Measurements from ENCODE around the gene FBLN2.
"Not testable (repeated sequence)": the region's sequence is repeated elsewhere in the genome, so short reads cannot be mapped to it uniquely, and the experiment has no call there.

The FBLN2 gene

DNA sequence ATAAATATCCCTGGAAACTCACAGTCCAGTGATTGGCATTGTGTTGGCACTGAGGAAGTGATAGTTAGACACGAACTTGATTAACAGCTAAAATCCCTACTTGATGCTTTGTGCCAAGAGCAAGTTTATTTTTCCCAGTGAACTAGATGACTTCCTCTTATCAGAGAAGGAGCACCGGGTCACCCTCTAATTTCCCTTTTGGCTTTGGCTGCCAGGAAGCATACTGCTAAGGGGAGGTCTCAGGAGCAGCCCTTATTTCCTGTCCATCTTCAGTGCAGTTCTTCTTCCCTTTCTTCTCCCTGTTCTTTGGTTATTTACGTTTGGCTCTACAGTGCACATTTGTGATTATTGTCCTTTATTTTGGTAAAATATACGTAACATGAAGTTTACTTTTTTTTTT is 13.0 kb downstream of the FBLN2 start:
- H3K4me1 ChIP-seq (ENCODE audit: low read depth, poor library complexity, severe bottlenecking): peaks cover 5% of the 10 kb centered on the region
- H2AFZ ChIP-seq (ENCODE audit: low read depth): no peak overlapping the region
- H3K4me2 ChIP-seq: no peak overlapping the region
- no peaks in the 10 kb centered on the region for H4K20me1 ChIP-seq (ENCODE audit: insufficient read depth)
- H3K79me2 ChIP-seq (ENCODE audit: insufficient read depth, low read depth): no peaks in the 10 kb centered on the region
- H3K9ac ChIP-seq: no peak overlapping the region
- H3K27me3 ChIP-seq (ENCODE audit: insufficient read depth, low read depth): 0 out of 2 replicates have a peak, but pooled peaks cover 2% of the 10 kb centered on the region
- no peak overlapping the region for H3K27ac ChIP-seq
- H3K36me3 ChIP-seq (ENCODE audit: insufficient read depth): no peaks in the 10 kb centered on the region
- TF ChIP-seq, protein P1, sequence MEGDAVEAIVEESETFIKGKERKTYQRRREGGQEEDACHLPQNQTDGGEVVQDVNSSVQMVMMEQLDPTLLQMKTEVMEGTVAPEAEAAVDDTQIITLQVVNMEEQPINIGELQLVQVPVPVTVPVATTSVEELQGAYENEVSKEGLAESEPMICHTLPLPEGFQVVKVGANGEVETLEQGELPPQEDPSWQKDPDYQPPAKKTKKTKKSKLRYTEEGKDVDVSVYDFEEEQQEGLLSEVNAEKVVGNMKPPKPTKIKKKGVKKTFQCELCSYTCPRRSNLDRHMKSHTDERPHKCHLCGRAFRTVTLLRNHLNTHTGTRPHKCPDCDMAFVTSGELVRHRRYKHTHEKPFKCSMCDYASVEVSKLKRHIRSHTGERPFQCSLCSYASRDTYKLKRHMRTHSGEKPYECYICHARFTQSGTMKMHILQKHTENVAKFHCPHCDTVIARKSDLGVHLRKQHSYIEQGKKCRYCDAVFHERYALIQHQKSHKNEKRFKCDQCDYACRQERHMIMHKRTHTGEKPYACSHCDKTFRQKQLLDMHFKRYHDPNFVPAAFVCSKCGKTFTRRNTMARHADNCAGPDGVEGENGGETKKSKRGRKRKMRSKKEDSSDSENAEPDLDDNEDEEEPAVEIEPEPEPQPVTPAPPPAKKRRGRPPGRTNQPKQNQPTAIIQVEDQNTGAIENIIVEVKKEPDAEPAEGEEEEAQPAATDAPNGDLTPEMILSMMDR (conservative IDR thresholded peaks at IDR 0.05; ENCODE audit: low read depth, low read length): no peak
- H3K4me3 ChIP-seq (IDR thresholded peaks at IDR 0.05; ENCODE audit: insufficient read depth, low read depth, low read length): no peak overlapping the region

DNA sequence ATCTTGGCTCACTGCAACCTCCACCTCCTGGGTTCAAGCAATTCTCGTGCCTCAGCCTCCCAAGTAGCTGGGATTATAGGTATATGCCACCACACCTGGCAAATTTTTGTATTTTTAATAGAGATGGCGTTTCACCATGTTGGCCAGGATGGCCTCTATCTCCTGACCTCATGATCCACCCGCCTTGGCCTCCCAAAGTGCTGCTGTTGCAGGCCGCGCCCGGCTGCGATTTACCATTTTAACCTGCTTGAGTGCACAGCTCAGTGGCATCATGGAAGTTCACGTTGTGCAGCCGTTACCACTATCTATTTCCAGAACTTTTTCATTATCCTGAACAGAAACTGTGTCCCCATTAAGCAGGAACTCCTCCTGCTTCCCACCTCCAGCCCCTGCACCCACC is 13.5 kb downstream of the FBLN2 start:
- H3K4me3 ChIP-seq (IDR thresholded peaks at IDR 0.05; ENCODE audit: insufficient read depth, low read depth, low read length); H3K36me3 ChIP-seq (ENCODE audit: insufficient read depth); H3K27me3 ChIP-seq (ENCODE audit: insufficient read depth, low read depth); H3K4me2 ChIP-seq; H3K9ac ChIP-seq; H3K27ac ChIP-seq; H3K79me2 ChIP-seq (ENCODE audit: insufficient read depth, low read depth); H2AFZ ChIP-seq (ENCODE audit: low read depth); H4K20me1 ChIP-seq (ENCODE audit: insufficient read depth); H3K4me1 ChIP-seq (ENCODE audit: low read depth, poor library complexity, severe bottlenecking): not testable (repeated sequence)

DNA sequence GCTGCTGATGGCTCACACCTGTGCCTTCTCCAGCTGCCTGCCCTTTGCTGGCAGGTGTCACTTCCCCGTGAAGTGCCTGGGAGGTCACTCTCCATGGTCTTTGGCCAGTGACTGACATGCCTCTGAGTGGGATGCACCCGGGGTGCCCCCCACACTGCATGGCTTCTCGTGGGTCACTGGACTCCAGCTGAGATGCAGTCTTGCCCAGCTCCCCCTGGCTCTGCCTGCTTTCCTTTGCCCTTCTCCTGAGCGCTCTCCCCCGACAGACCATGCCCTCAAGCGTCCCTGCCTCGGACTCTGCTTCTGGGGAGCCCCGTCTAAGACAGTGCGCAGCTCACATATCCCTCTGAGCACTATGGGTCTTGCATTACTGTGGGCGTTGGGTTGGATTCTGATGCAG is 14.4 kb downstream of the FBLN2 start:
- TF ChIP-seq, protein P1 (conservative IDR thresholded peaks at IDR 0.05; ENCODE audit: low read depth, low read length): no peak
- no peaks in the 10 kb centered on the region for H3K36me3 ChIP-seq (ENCODE audit: insufficient read depth)

DNA sequence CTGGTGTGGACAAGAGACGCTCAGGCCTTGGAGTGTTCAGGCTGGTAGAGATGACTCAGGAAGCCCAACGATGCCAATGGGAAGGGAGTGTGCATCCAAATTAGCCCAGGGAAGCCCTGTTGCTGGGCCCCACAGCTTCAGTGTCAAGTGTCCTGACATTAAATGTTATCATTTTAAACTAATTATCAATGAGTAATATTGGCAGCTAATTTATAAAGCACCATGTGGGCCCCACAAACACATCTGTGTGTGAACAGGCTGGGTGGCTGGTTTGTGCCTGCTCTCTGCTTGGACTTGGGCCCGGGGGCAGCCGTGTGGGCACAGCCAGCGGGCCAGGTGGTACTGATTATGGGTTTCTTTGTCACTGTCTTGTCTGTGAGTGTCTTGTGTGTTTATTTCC is 15.0 kb downstream of the FBLN2 start:
- no peaks in the 10 kb centered on the region for H3K36me3 ChIP-seq (ENCODE audit: insufficient read depth)
- H2AFZ ChIP-seq (ENCODE audit: low read depth): no peak overlapping the region
- H3K4me3 ChIP-seq (IDR thresholded peaks at IDR 0.05; ENCODE audit: insufficient read depth, low read depth, low read length): no peak overlapping the region
- no peaks in the 10 kb centered on the region for H3K4me1 ChIP-seq (ENCODE audit: low read depth, poor library complexity, severe bottlenecking)
- H3K27ac ChIP-seq: no peak overlapping the region
- TF ChIP-seq, protein P1 (conservative IDR thresholded peaks at IDR 0.05; ENCODE audit: low read depth, low read length): no peak
- no peak overlapping the region for H3K4me2 ChIP-seq
- no peak overlapping the region for H3K9ac ChIP-seq
- no peaks in the 10 kb centered on the region for H3K27me3 ChIP-seq (ENCODE audit: insufficient read depth, low read depth)
- no peaks in the 10 kb centered on the region for H4K20me1 ChIP-seq (ENCODE audit: insufficient read depth)
- H3K79me2 ChIP-seq (ENCODE audit: insufficient read depth, low read depth): no peaks in the 10 kb centered on the region

More for the DNA sequence above, 14.4 kb downstream of the FBLN2 start:
- H3K79me2 ChIP-seq (ENCODE audit: insufficient read depth, low read depth): no peaks in the 10 kb centered on the region
- H2AFZ ChIP-seq (ENCODE audit: low read depth): no peak overlapping the region
- H3K4me1 ChIP-seq (ENCODE audit: low read depth, poor library complexity, severe bottlenecking): no peaks in the 10 kb centered on the region
- no peaks in the 10 kb centered on the region for H3K27me3 ChIP-seq (ENCODE audit: insufficient read depth, low read depth)
- no peak overlapping the region for H3K27ac ChIP-seq
- no peak overlapping the region for H3K9ac ChIP-seq
- no peaks in the 10 kb centered on the region for H4K20me1 ChIP-seq (ENCODE audit: insufficient read depth)
- H3K4me3 ChIP-seq (IDR thresholded peaks at IDR 0.05; ENCODE audit: insufficient read depth, low read depth, low read length): no peak overlapping the region
- H3K4me2 ChIP-seq: no peak overlapping the region

DNA sequence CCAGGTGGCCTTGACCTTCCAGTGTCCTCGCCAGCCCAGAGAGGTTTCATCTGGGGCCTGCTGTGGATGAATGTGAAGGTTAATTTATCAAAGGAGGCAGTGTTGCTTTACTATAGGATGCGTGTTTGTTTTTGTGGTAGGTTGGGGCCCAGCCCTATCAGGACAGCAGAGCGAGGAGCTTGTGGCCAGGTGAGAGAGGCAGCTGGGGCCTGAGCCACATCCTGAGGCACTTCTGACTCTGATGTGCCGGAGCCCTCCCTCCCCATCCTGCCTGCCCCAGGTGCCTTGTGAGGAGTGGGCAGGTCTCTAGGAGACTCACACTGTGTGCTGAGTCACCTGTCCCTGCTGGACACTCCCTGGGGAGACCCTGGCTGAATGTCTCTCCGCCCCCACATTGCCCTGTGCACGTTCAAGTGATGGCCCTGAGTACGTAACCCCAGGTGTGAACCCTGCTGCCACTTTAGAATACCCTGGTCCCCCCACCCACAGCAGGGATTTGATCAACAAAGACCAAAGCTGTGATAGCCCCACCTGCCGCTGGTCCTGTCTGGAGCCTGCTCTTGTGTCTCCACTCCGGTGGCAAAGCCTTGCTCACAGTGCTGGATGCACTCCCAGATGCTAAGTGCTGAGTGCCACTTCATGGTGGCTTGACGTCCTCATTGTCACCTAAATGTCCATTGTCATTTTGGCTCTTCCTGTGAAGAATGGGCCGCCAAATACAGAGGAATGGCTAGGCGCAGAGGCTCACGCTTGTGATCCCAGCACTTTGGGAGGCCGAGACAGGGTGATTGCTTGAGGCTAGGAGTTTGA is 16.0 kb downstream of the FBLN2 start:
- no peaks in the 10 kb centered on the region for H4K20me1 ChIP-seq (ENCODE audit: insufficient read depth)
- H3K4me3 ChIP-seq (IDR thresholded peaks at IDR 0.05; ENCODE audit: insufficient read depth, low read depth, low read length): no peak overlapping the region
- no peaks in the 10 kb centered on the region for H3K27me3 ChIP-seq (ENCODE audit: insufficient read depth, low read depth)
- H3K79me2 ChIP-seq (ENCODE audit: insufficient read depth, low read depth): no peaks in the 10 kb centered on the region
- H2AFZ ChIP-seq (ENCODE audit: low read depth): no peak overlapping the region
- no peak overlapping the region for H3K27ac ChIP-seq
- H3K9ac ChIP-seq: no peak overlapping the region
- no peaks in the 10 kb centered on the region for H3K4me1 ChIP-seq (ENCODE audit: low read depth, poor library complexity, severe bottlenecking)
- TF ChIP-seq, protein P1 (conservative IDR thresholded peaks at IDR 0.05; ENCODE audit: low read depth, low read length): no peak
- H3K4me2 ChIP-seq: no peak overlapping the region
- H3K36me3 ChIP-seq (ENCODE audit: insufficient read depth): no peaks in the 10 kb centered on the region
